Breast epithelium (tissue), 4 donors: ENCODE measurements around the gene USP17L5. TPM values are rescaled to one million over a fixed set of nuclear protein-coding genes. Genes with fewer than 3 reads are reported as not detected.
"Not testable (repeated sequence)": the region's sequence is repeated elsewhere in the genome, so short reads cannot be mapped to it uniquely, and the experiment has no call there.

Source experiments
- DNase-seq, 2 donors: peaks; one replicate each; pipeline ENCODE4 v3.0.0-alpha.2; 2019; ENCODE audit warnings: low spot score in 2 of 2
- H3K27ac ChIP-seq, 2 donors: fragments of 200-600 bp; sonication (generic) in 1 of 2; one replicate each; pipeline ENCODE4 v1.5.1; 2016 to 2019; ENCODE audit warnings: mild to moderate bottlenecking in 1 of 2
- H3K27me3 ChIP-seq, 2 donors: fragments of 200-600 bp; sonication (generic) in 1 of 2; one replicate each; pipeline versions ENCODE4 v1.5.1 to v1.6.0; 2017 to 2019; ENCODE audit warnings: control low read depth in 1 of 2, mild to moderate bottlenecking in 1 of 2
- H3K36me3 ChIP-seq: fragments of 200-600 bp; one replicate; pipeline ENCODE4 v1.5.1; 2019
- H3K4me1 ChIP-seq, 2 donors: fragments of 200-600 bp; sonication (generic); one replicate each; pipeline ENCODE4 v1.5.1; 2016 to 2019; ENCODE audit warnings: control low read depth in 1 of 2
- H3K4me3 ChIP-seq, 3 donors: fragments of 200-600 bp; sonication (generic); 1 replicate in 2 of 3; 2 replicates in 1 of 3; pipeline ENCODE4 v1.5.1; 2016 to 2019; ENCODE audit warnings: mild to moderate bottlenecking in 3 of 3, moderate library complexity in 2 of 3
- H3K9me3 ChIP-seq, 2 donors: fragments of 200-600 bp; sonication (generic) in 1 of 2; one replicate each; pipeline ENCODE4 v1.5.1; 2016 to 2019; ENCODE audit warnings: control low read depth in 1 of 2
- CTCF ChIP-seq, 3 donors: fragments of 450-650 bp; IDR thresholded peaks; one replicate each; pipeline ENCODE4 v1.5.1; 2016 to 2017; ENCODE audit warnings: antibody characterized with exemption in 3 of 3, mild to moderate bottlenecking in 3 of 3, moderate library complexity in 3 of 3
- POLR2A ChIP-seq: fragments of 450-650 bp; IDR thresholded peaks from one replicate; pipeline ENCODE4 v1.6.1; 2016; ENCODE audit warnings: antibody characterized with exemption, mild to moderate bottlenecking, moderate library complexity
- POLR2AphosphoS5 ChIP-seq, 3 donors: sonication (generic); formaldehyde crosslinking; IDR thresholded peaks; one replicate each; pipeline ENCODE4 v1.6.1; 2017; ENCODE audit warnings: antibody characterized with exemption in 3 of 3
- intact Hi-C: fragments of 100-400 bp; cut with DNase I; formaldehyde crosslinking; loops from one replicate; pipeline ENCODE4 v1.15.1; 2023; ENCODE audit warnings: low total_unique reads
- total RNA-seq, 3 donors: library from RNA; depleted of rRNA; stranded (reverse); fragments of >200 nt; gene quantifications; one replicate each; pipeline ENCODE4 v1.1.0, GENCODE V29; 2016

USP17L5 gene
- total RNA-seq, 3 donors from 2014 or later: not detected

- H3K4me1 ChIP-seq, intact Hi-C loops, H3K27me3 ChIP-seq, H3K9me3 ChIP-seq, H3K27ac ChIP-seq, H3K36me3 ChIP-seq: not testable (repeated sequence)
- peak in 2 of 3 donors; percentile 46 to 49 for TF ChIP-seq CTCF (IDR thresholded peaks at IDR 0.05)
- peak overlapping the region; percentile 22 to 64 (median 51) for H3K4me3 ChIP-seq
- DNase-seq: peak; percentile 27 to 61
Observed at GRCh38 chr4:9381012-9381534, 41.9 kb downstream of the USP17L5 start.

GRCh38 chr4:9384126-9384525 lies 44.9 kb downstream of the USP17L5 start:
- intact Hi-C loops: no loop called here

DNA sequence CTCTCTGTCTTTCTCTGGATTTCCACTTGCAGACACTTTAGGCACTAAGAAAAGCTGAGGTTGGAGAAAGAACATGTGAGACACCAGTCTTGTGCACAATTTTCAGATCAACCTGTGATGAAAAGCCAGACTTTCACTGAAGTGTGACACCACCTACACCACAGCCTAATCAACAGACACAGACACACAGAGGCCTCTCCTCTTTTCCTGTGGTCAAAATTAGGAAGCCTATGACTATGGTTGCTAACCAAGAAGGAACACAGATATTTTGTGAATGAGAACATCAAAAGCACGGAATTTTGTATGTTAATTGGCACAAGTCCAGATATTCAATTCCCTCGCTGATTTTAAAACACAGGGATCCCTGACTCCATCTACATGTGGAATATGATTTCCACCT lies 49.8 kb downstream of the USP17L5 start:
- H3K9me3 ChIP-seq, H3K36me3 ChIP-seq, DNase-seq, H3K4me3 ChIP-seq, H3K27ac ChIP-seq, H3K4me1 ChIP-seq, H3K27me3 ChIP-seq, intact Hi-C loops: not testable (repeated sequence)

More at GRCh38 chr4:9384126-9384525, 44.9 kb downstream of the USP17L5 start:
- Histone ChIP-seq H3K27ac (no peak overlapping the region), H3K4me3 (no peak overlapping the region), H3K9me3 (no peaks in the 10 kb centered on the region), H3K4me1 (no peaks in the 10 kb centered on the region), H3K36me3 (no peaks in the 10 kb centered on the region), H3K27me3 (no peaks in the 10 kb centered on the region)
- TF ChIP-seq POLR2A: no peak
- TF ChIP-seq CTCF (IDR thresholded peaks at IDR 0.05): no peak
- TF ChIP-seq POLR2AphosphoS5 (IDR thresholded peaks at IDR 0.05): no peak
- no peak for DNase-seq

Other genes starting within 250 kb of the USP17L5 start
- gene FAM90A26, start 169.0 kb upstream of the USP17L5 start, total RNA-seq: not detected
- gene USP17L10, start 128.7 kb upstream of the USP17L5 start, total RNA-seq: not detected
- not detected for gene USP17L11, start 124.0 kb upstream of the USP17L5 start, total RNA-seq
- not detected for gene USP17L12, start 119.3 kb upstream of the USP17L5 start, total RNA-seq
- not detected for gene USP17L13, start 114.5 kb upstream of the USP17L5 start, total RNA-seq
- not detected for gene USP17L15, start 105.0 kb upstream of the USP17L5 start, total RNA-seq
- gene USP17L17, start 95.5 kb upstream of the USP17L5 start, total RNA-seq: not detected
- gene USP17L18, start 90.8 kb upstream of the USP17L5 start, total RNA-seq: not detected
- not detected for gene USP17L19, start 86.0 kb upstream of the USP17L5 start, total RNA-seq
- gene USP17L20, start 81.3 kb upstream of the USP17L5 start, total RNA-seq: not detected
- gene USP17L21, start 76.5 kb upstream of the USP17L5 start, total RNA-seq: not detected
- gene USP17L22, start 71.8 kb upstream of the USP17L5 start, total RNA-seq: not detected
- gene USP17L24, start 14.2 kb upstream of the USP17L5 start, total RNA-seq: not detected
- gene USP17L25, start 9.5 kb upstream of the USP17L5 start, total RNA-seq: not detected
- not detected for gene USP17L26, start 4.7 kb upstream of the USP17L5 start, total RNA-seq
- gene USP17L27, start 4.7 kb downstream of the USP17L5 start, total RNA-seq: not detected
- gene USP17L28, start 9.5 kb downstream of the USP17L5 start, total RNA-seq: not detected
- not detected for gene USP17L29, start 14.2 kb downstream of the USP17L5 start, total RNA-seq
- not detected for gene USP17L30, start 23.7 kb downstream of the USP17L5 start, total RNA-seq
- gene DEFB131A, start 105.0 kb downstream of the USP17L5 start, total RNA-seq: not detected